Testis (tissue), 2 donors: ENCODE results near the gene C3AR1.
"Not testable (repeated sequence)": the region's sequence is repeated elsewhere in the genome, so short reads cannot be mapped to it uniquely, and the experiment has no call there.

Experiments used
- POLR2A ChIP-seq: fragments of 450-650 bp; IDR thresholded peaks from one replicate; pipeline ENCODE4 v1.6.1; 2017; ENCODE audit warnings: antibody characterized with exemption, mild to moderate bottlenecking, moderate library complexity
- TF ChIP-seq, protein P1 (sequence below), 3 experiments: fragments of 450-650 bp in 2 of 3; fragments of 200-600 bp in 1 of 3; sonication (generic) in 1 of 3; IDR thresholded peaks; one replicate each; pipeline ENCODE4 v1.5.1; 2016 to 2019; ENCODE audit warnings: antibody characterized with exemption in 3 of 3, mild to moderate bottlenecking in 2 of 3, moderate library complexity in 1 of 3

DNA sequence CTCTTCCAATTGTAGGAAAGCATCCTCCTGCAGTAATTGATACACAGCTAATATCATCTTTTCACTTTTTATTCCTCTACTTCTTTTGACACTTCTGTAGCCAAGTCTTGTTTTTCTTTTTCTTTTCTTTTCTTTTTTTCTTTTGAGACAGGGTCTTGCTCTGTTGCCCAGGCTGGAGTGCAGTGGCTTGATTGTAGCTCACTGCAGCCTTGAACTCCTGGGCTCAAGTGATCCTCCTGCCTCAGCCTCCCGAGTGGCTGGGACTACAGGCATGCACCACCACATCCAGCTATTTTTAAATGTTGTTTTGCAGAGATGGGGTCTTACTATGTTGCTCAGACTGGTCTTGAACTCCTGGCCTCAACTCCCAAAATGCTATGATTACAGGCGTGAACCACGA is 5.7 kb upstream of the C3AR1 start:
- TF ChIP-seq, protein P1, sequence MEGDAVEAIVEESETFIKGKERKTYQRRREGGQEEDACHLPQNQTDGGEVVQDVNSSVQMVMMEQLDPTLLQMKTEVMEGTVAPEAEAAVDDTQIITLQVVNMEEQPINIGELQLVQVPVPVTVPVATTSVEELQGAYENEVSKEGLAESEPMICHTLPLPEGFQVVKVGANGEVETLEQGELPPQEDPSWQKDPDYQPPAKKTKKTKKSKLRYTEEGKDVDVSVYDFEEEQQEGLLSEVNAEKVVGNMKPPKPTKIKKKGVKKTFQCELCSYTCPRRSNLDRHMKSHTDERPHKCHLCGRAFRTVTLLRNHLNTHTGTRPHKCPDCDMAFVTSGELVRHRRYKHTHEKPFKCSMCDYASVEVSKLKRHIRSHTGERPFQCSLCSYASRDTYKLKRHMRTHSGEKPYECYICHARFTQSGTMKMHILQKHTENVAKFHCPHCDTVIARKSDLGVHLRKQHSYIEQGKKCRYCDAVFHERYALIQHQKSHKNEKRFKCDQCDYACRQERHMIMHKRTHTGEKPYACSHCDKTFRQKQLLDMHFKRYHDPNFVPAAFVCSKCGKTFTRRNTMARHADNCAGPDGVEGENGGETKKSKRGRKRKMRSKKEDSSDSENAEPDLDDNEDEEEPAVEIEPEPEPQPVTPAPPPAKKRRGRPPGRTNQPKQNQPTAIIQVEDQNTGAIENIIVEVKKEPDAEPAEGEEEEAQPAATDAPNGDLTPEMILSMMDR (IDR thresholded peaks at IDR 0.05) = not testable (repeated sequence)
- not testable (repeated sequence) for TF ChIP-seq POLR2A
